Measurements from ENCODE around the gene TCF7L2.

Gene TCF7L2

DNA sequence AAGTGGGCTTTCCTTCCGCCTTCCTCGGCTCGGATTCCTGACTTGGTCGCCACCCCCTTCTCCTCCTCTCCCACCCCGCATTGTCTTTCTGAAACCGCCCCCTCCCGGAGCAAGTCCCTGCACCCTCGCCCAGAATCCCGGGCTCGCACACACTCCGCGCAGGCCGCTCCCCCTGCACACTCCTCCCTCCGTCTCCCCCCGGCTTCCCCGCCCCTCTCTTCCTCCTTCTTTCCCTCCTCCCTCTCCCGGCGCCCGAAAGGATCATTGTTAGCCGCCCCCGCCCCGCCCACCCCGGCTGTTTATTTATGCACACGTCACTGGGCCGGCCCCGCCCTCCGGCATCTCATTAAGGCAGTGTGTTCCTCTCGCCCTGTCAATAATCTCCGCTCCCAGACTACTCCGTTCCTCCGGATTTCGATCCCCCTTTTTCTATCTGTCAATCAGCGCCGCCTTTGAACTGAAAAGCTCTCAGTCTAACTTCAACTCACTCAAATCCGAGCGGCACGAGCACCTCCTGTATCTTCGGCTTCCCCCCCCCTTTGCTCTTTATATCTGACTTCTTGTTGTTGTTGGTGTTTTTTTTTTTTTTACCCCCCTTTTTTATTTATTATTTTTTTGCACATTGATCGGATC is at the start of gene TCF7L2:
TSS of gene TCF7L2 (plus strand) at position 373 of the 633 bp plus-strand sequence. CDS start 510 bp downstream, outside the sequence.
- Histone ChIP-seq H3K4me2 (ENCODE audit: low read depth, low read length, poor library complexity, severe bottlenecking) (peak within 1 kb of the TSS; percentile 98), H2AFZ (ENCODE audit: low read depth, low read length, severe bottlenecking) (peak within 1 kb of the TSS; percentile 79), H3K36me3 (ENCODE audit: low read length) (no peaks in the 10 kb centered on the region), H3K9ac (ENCODE audit: low read length) (peak within 1 kb of the TSS; percentile 40), H3K9me2 (replicated peaks; ENCODE audit: insufficient read depth, low read length) (no peaks in the 10 kb centered on the region), H3K9me3 (ENCODE audit: insufficient read depth, low read length) (no peaks in the 10 kb centered on the region), H4K20me1 (ENCODE audit: low read depth, low read length) (no peaks in the 10 kb centered on the region), H3F3A (ENCODE audit: insufficient read depth) (0 out of 2 replicates have a peak, but pooled peaks cover 4% of the 10 kb centered on the region), H3K4me3 (ENCODE audit: insufficient read depth, low read length, poor library complexity, severe bottlenecking) (peak within 1 kb of the TSS; percentile 74), H3K27ac (ENCODE audit: low read depth, low read length) (no peak within 1 kb of the TSS), H3K79me2 (ENCODE audit: insufficient read depth, low read length) (no peaks in the 10 kb centered on the region), H3K27me3 (ENCODE audit: low read length) (no peaks in the 10 kb centered on the region)
- TF ChIP-seq EZH2phosphoT487 (conservative IDR thresholded peaks at IDR 0.05; ENCODE audit: low read length): no peak
- TF ChIP-seq, protein P1, sequence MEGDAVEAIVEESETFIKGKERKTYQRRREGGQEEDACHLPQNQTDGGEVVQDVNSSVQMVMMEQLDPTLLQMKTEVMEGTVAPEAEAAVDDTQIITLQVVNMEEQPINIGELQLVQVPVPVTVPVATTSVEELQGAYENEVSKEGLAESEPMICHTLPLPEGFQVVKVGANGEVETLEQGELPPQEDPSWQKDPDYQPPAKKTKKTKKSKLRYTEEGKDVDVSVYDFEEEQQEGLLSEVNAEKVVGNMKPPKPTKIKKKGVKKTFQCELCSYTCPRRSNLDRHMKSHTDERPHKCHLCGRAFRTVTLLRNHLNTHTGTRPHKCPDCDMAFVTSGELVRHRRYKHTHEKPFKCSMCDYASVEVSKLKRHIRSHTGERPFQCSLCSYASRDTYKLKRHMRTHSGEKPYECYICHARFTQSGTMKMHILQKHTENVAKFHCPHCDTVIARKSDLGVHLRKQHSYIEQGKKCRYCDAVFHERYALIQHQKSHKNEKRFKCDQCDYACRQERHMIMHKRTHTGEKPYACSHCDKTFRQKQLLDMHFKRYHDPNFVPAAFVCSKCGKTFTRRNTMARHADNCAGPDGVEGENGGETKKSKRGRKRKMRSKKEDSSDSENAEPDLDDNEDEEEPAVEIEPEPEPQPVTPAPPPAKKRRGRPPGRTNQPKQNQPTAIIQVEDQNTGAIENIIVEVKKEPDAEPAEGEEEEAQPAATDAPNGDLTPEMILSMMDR (IDR thresholded peaks at IDR 0.05; ENCODE audit: insufficient read depth, low read length, poor library complexity, severe bottlenecking): no peak

GRCh38 chr10:112902730-112903129 is 47.3 kb upstream of the TCF7L2 start:
- H3K4me2 ChIP-seq (ENCODE audit: low read depth, low read length, poor library complexity, severe bottlenecking): no peak overlapping the region
- no peaks in the 10 kb centered on the region for H3K79me2 ChIP-seq (ENCODE audit: insufficient read depth, low read length)
- no peaks in the 10 kb centered on the region for H3K27me3 ChIP-seq (ENCODE audit: low read length)
- no peak overlapping the region for H3K4me3 ChIP-seq (ENCODE audit: insufficient read depth, low read length, poor library complexity, severe bottlenecking)
- TF ChIP-seq, protein P1 (IDR thresholded peaks at IDR 0.05; ENCODE audit: insufficient read depth, low read length, poor library complexity, severe bottlenecking): no peak
- no peak for TF ChIP-seq EZH2phosphoT487 (conservative IDR thresholded peaks at IDR 0.05; ENCODE audit: low read length)
- H3K36me3 ChIP-seq (ENCODE audit: low read length): no peaks in the 10 kb centered on the region
- H3F3A ChIP-seq (ENCODE audit: insufficient read depth): no peaks in the 10 kb centered on the region
- H3K9me3 ChIP-seq (ENCODE audit: insufficient read depth, low read length): no peaks in the 10 kb centered on the region
- H3K9ac ChIP-seq (ENCODE audit: low read length): no peak overlapping the region
- H2AFZ ChIP-seq (ENCODE audit: low read depth, low read length, severe bottlenecking): no peak overlapping the region
- H4K20me1 ChIP-seq (ENCODE audit: low read depth, low read length): no peaks in the 10 kb centered on the region
- H3K9me2 ChIP-seq (replicated peaks; ENCODE audit: insufficient read depth, low read length): no peaks in the 10 kb centered on the region
- H3K27ac ChIP-seq (ENCODE audit: low read depth, low read length): no peak overlapping the region

GRCh38 chr10:112904000-112904399 is 46.0 kb upstream of the TCF7L2 start:
- no peaks in the 10 kb centered on the region for H3F3A ChIP-seq (ENCODE audit: insufficient read depth)
- no peaks in the 10 kb centered on the region for H3K79me2 ChIP-seq (ENCODE audit: insufficient read depth, low read length)
- H3K4me3 ChIP-seq (ENCODE audit: insufficient read depth, low read length, poor library complexity, severe bottlenecking): no peak overlapping the region
- no peaks in the 10 kb centered on the region for H3K9me3 ChIP-seq (ENCODE audit: insufficient read depth, low read length)
- H3K9me2 ChIP-seq (replicated peaks; ENCODE audit: insufficient read depth, low read length): no peaks in the 10 kb centered on the region
- H3K27ac ChIP-seq (ENCODE audit: low read depth, low read length): no peak overlapping the region
- no peaks in the 10 kb centered on the region for H3K27me3 ChIP-seq (ENCODE audit: low read length)
- H3K4me2 ChIP-seq (ENCODE audit: low read depth, low read length, poor library complexity, severe bottlenecking): no peak overlapping the region
- TF ChIP-seq EZH2phosphoT487 (conservative IDR thresholded peaks at IDR 0.05; ENCODE audit: low read length): no peak
- TF ChIP-seq, protein P1 (IDR thresholded peaks at IDR 0.05; ENCODE audit: insufficient read depth, low read length, poor library complexity, severe bottlenecking): no peak
- H4K20me1 ChIP-seq (ENCODE audit: low read depth, low read length): no peaks in the 10 kb centered on the region
- no peaks in the 10 kb centered on the region for H3K36me3 ChIP-seq (ENCODE audit: low read length)
- no peak overlapping the region for H3K9ac ChIP-seq (ENCODE audit: low read length)
- no peak overlapping the region for H2AFZ ChIP-seq (ENCODE audit: low read depth, low read length, severe bottlenecking)

Measured in SU-DHL-6 (cell line).